SK-N-SH (cell line): ENCODE results near the gene ANKRD18B.
"Not testable (repeated sequence)": the region's sequence is repeated elsewhere in the genome, so short reads cannot be mapped to it uniquely, and the experiment has no call there.

Source experiments
- EZH2phosphoT487 ChIP-seq: fragments of 200-600 bp; sonication (generic); IDR thresholded peaks from 2 replicates; pipeline ENCODE4 v1.6.1; 2017; ENCODE audit warnings: low read depth, mixed run types, mild to moderate bottlenecking, antibody characterized with exemption, moderate library complexity, borderline replicate concordance
- GABPA ChIP-seq: IDR thresholded peaks from 2 replicates; pipeline ENCODE4 v1.4.0; 2012; ENCODE audit warnings: low read depth, mild to moderate bottlenecking
- JUND ChIP-seq: IDR thresholded peaks from 2 replicates; pipeline ENCODE4 v1.4.0; 2012
- MAX ChIP-seq: IDR thresholded peaks from 2 replicates; pipeline ENCODE4 v1.4.0; 2012; ENCODE audit warnings: low read depth
- RCOR1 ChIP-seq: fragments of 150-350 bp; IDR thresholded peaks from 2 replicates; pipeline ENCODE4 v1.6.1; 2017; ENCODE audit warnings: antibody characterized with exemption, low read length
- SMC3 ChIP-seq: IDR thresholded peaks from 2 replicates; pipeline ENCODE4 v1.6.1; 2012; ENCODE audit warnings: low read depth, low read length, improper control_type of control experiment
- USF2 ChIP-seq: fragments of 150-350 bp; IDR thresholded peaks from 2 replicates; pipeline ENCODE4 v1.6.1; 2017; ENCODE audit warnings: antibody characterized with exemption, low read length, low read depth, borderline replicate concordance
- TF ChIP-seq, protein P1 (sequence below): fragments of 200-600 bp; sonication (generic); IDR thresholded peaks from 2 replicates; pipeline ENCODE4 v1.6.1; 2017; ENCODE audit warnings: antibody characterized with exemption, mild to moderate bottlenecking, moderate library complexity

- TF ChIP-seq MAX, GABPA, SMC3, EZH2phosphoT487, USF2, RCOR1, JUND: not testable (repeated sequence)
- TF ChIP-seq, protein P1, sequence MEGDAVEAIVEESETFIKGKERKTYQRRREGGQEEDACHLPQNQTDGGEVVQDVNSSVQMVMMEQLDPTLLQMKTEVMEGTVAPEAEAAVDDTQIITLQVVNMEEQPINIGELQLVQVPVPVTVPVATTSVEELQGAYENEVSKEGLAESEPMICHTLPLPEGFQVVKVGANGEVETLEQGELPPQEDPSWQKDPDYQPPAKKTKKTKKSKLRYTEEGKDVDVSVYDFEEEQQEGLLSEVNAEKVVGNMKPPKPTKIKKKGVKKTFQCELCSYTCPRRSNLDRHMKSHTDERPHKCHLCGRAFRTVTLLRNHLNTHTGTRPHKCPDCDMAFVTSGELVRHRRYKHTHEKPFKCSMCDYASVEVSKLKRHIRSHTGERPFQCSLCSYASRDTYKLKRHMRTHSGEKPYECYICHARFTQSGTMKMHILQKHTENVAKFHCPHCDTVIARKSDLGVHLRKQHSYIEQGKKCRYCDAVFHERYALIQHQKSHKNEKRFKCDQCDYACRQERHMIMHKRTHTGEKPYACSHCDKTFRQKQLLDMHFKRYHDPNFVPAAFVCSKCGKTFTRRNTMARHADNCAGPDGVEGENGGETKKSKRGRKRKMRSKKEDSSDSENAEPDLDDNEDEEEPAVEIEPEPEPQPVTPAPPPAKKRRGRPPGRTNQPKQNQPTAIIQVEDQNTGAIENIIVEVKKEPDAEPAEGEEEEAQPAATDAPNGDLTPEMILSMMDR: not testable (repeated sequence)
These were observed 63.7 kb downstream of the ANKRD18B start for GRCh38 chr9:33587799-33588198.
